GM12878 (cell line): Measurements from ENCODE around the gene ANKFY1. TPM values are rescaled to one million over a fixed set of nuclear protein-coding genes. Genes with fewer than 3 reads are reported as not detected.

Experiments
- ATF2 ChIP-seq: IDR thresholded peaks from 2 replicates; pipeline ENCODE4 v1.6.1; 2012; ENCODE audit warnings: low read length, inconsistent platforms
- BACH1 ChIP-seq: fragments of 450-650 bp; IDR thresholded peaks from 2 replicates; pipeline ENCODE4 v1.6.1; 2017; ENCODE audit warnings: mild to moderate bottlenecking, borderline replicate concordance
- FOXM1 ChIP-seq: IDR thresholded peaks from 2 replicates; pipeline ENCODE4 v1.6.1; 2012; ENCODE audit warnings: low read depth, mild to moderate bottlenecking, inconsistent platforms, low read length, moderate library complexity
- GATAD2B ChIP-seq: fragments of 450-650 bp; conservative IDR thresholded peaks from 2 replicates; pipeline ENCODE4 v1.6.1; 2017; ENCODE audit warnings: low read depth, mild to moderate bottlenecking, moderate library complexity
- IKZF2 ChIP-seq, 2 experiments: fragments of 450-650 bp; IDR thresholded peaks; 2 replicates each; pipeline ENCODE4 v1.6.1; 2017; ENCODE audit warnings: mild to moderate bottlenecking in 2 of 2, moderate library complexity in 2 of 2
- IRF3 ChIP-seq: fragments of 450-650 bp; IDR thresholded peaks from 2 replicates; pipeline ENCODE4 v1.6.1; 2014; ENCODE audit warnings: mild to moderate bottlenecking
- SKIL ChIP-seq: fragments of 450-650 bp; IDR thresholded peaks from 2 replicates; pipeline ENCODE4 v1.6.1; 2017; ENCODE audit warnings: mild to moderate bottlenecking, low read depth, inconsistent platforms; ENCODE audit not compliant: poor library complexity, severe bottlenecking
- ZNF274 ChIP-seq: IDR thresholded peaks from one replicate; pipeline ENCODE4 v1.8.0; 2011; ENCODE audit not compliant: insufficient read length, insufficient read depth
- polyA plus RNA-seq, 11 experiments: library from polyadenylated mRNA; depleted of rRNA in 4 of 11; unstranded in 6 of 11; stranded (reverse) in 5 of 11; fragments of >200 nt; fragmentation: Nextera tagmentation in 4 of 11; fragmentation: Illumina TruSeq in 1 of 11; extraction: Ambion mirVana in 4 of 11; extraction: Trizol in 1 of 11; gene quantifications; 1 replicate in 1 of 11; 2 replicates in 10 of 11; pipeline versions ENCODE4 v1.2.1 to v1.2.3, GENCODE V29; 2011 to 2016; ENCODE audit warnings: inconsistent platforms in 2 of 11, missing spikeins in 2 of 11, low read depth in 1 of 11
- total RNA-seq, 4 experiments: library from RNA; depleted of rRNA in 3 of 4; stranded (reverse); fragments of >200 nt in 3 of 4; fragmentation: Illumina TruSeq in 1 of 4; extraction: Trizol in 1 of 4; gene quantifications; 2 replicates each; pipeline versions ENCODE4 v1.2.1 to v1.2.3, GENCODE V29; 2013 to 2021

ANKFY1 gene
- total and polyA plus RNA-seq, 10 of the 15 experiments (the other 5 are each of a cell fraction or from before 2014, with no cell fraction given) = 3.0 to 27.7 (median 16.4) TPM

GRCh38 chr17:4165301-4166010 lies 98.3 kb downstream of the ANKFY1 start (continued):
- TF ChIP-seq BACH1 = no peak
- TF ChIP-seq SKIL = no peak
- TF ChIP-seq ZNF274 = no peak
- no peak for TF ChIP-seq FOXM1
- no peak for TF ChIP-seq ATF2
- no peak for TF ChIP-seq GATAD2B
- TF ChIP-seq IKZF2 (IDR thresholded peaks at IDR 0.05) = no peak
- no peak for TF ChIP-seq IRF3
- TF ChIP-seq, all 136 proteins: peak for 0
